Testis (tissue), 3 donors: ENCODE results near the gene NOD2. TPM values are rescaled to one million over a fixed set of nuclear protein-coding genes. Genes with fewer than 3 reads are reported as not detected.

ENCODE experiments used
- DNase-seq: peaks from one replicate; pipeline ENCODE4 v3.0.0-alpha.2; 2019
- H3K27ac ChIP-seq, 2 donors: fragments of 200-600 bp; sonication (generic); one replicate each; pipeline ENCODE4 v1.5.1; 2019
- H3K27me3 ChIP-seq: fragments of 200-600 bp; sonication (generic); one replicate; pipeline ENCODE4 v1.5.1; 2019
- H3K36me3 ChIP-seq: fragments of 200-600 bp; sonication (generic); one replicate; pipeline ENCODE4 v1.5.1; 2017; ENCODE audit warnings: low read depth; ENCODE audit errors: missing control alignments
- H3K4me1 ChIP-seq: fragments of 200-600 bp; sonication (generic); one replicate; pipeline ENCODE4 v1.5.1; 2019
- H3K4me3 ChIP-seq, 2 donors: fragments of 200-600 bp; sonication (generic); one replicate each; pipeline ENCODE4 v1.5.1; 2017 to 2019
- H3K9me3 ChIP-seq: fragments of 200-600 bp; sonication (generic); one replicate; pipeline ENCODE4 v1.5.1; 2017
- POLR2A ChIP-seq: fragments of 450-650 bp; IDR thresholded peaks from one replicate; pipeline ENCODE4 v1.6.1; 2017; ENCODE audit warnings: antibody characterized with exemption, mild to moderate bottlenecking, moderate library complexity
- WGBS, 2 donors: methylation state at CpG; one replicate each; pipeline ENCODE4 v1.1.5; 2018; 5-methylcytosine and 5-hydroxymethylcytosine counted together
- intact Hi-C: fragments of 100-400 bp; cut with DNase I; formaldehyde crosslinking; loops from one replicate; pipeline ENCODE4 v1.15.1; 2023; ENCODE audit warnings: low total_unique reads
- polyA plus RNA-seq: library from polyadenylated mRNA; stranded (reverse); fragments of 350-450 nt; fragmentation: Illumina TruSeq; extraction: RNeasy Lipid Tissue Mini Kit (QIAGEN cat#74804); gene quantifications from one replicate; pipeline ENCODE4 v1.2.3, GENCODE V29; 2014; ENCODE audit warnings: low read depth, low replicate concordance; ENCODE audit not compliant: insufficient read depth
- total RNA-seq, 2 donors: library from RNA; depleted of rRNA; stranded (reverse); fragments of >200 nt; gene quantifications; one replicate each; pipeline ENCODE4 v1.2.3, GENCODE V29; 2016
- TF ChIP-seq, protein P1 (sequence below), 3 experiments: fragments of 450-650 bp in 2 of 3; fragments of 200-600 bp in 1 of 3; sonication (generic) in 1 of 3; IDR thresholded peaks; one replicate each; pipeline ENCODE4 v1.5.1; 2016 to 2019; ENCODE audit warnings: antibody characterized with exemption in 3 of 3, mild to moderate bottlenecking in 2 of 3, moderate library complexity in 1 of 3

NOD2 gene
- total and polyA plus RNA-seq, 3 donors from 2014 or later, result 1.6 to 4.1 (median 1.7) TPM

DNA sequence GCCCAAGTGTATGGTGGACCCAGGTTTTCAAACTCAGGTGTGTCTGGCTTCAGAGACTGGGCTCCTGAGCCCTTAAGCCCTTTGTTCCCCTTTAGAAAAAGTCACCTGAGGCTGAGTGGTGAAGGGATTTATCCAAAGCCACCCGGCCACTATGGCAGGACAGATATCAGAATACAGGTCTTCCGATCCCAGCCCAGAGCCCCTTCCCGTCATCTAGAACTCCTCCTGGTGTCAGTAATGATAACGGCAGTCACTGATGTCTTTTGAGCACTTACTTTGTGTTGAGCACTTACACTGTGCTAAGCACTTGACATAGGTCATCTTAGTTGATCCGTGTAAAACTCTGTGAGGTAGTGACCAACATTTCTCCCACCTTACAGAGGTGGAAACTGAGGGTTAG, 16.6 kb downstream of the NOD2 start:
- Histone ChIP-seq H3K4me1 (no peaks in the 10 kb centered on the region), H3K36me3 (no peaks in the 10 kb centered on the region), H3K4me3 (no peak overlapping the region), H3K27ac (no peak overlapping the region), H3K27me3 (no peaks in the 10 kb centered on the region), H3K9me3 (no peaks in the 10 kb centered on the region)
- intact Hi-C loops, result no loop called here
- TF ChIP-seq POLR2A, result no peak
- TF ChIP-seq, protein P1, sequence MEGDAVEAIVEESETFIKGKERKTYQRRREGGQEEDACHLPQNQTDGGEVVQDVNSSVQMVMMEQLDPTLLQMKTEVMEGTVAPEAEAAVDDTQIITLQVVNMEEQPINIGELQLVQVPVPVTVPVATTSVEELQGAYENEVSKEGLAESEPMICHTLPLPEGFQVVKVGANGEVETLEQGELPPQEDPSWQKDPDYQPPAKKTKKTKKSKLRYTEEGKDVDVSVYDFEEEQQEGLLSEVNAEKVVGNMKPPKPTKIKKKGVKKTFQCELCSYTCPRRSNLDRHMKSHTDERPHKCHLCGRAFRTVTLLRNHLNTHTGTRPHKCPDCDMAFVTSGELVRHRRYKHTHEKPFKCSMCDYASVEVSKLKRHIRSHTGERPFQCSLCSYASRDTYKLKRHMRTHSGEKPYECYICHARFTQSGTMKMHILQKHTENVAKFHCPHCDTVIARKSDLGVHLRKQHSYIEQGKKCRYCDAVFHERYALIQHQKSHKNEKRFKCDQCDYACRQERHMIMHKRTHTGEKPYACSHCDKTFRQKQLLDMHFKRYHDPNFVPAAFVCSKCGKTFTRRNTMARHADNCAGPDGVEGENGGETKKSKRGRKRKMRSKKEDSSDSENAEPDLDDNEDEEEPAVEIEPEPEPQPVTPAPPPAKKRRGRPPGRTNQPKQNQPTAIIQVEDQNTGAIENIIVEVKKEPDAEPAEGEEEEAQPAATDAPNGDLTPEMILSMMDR (IDR thresholded peaks at IDR 0.05), result no peak
- WGBS, 2 donors, result 80 to 88% methylated on average over 5 of the region's 5 CpGs
- DNase-seq, result no peak

DNA sequence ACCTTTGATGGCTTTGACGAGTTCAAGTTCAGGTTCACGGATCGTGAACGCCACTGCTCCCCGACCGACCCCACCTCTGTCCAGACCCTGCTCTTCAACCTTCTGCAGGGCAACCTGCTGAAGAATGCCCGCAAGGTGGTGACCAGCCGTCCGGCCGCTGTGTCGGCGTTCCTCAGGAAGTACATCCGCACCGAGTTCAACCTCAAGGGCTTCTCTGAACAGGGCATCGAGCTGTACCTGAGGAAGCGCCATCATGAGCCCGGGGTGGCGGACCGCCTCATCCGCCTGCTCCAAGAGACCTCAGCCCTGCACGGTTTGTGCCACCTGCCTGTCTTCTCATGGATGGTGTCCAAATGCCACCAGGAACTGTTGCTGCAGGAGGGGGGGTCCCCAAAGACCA, 17.6 kb downstream of the NOD2 start:
- whole genome bisulfite sequencing, 2 donors, result 94 to 96% methylated on average over 21 of the region's 21 CpGs
- Histone ChIP-seq H3K4me1 (no peaks in the 10 kb centered on the region), H3K36me3 (no peaks in the 10 kb centered on the region), H3K27me3 (no peaks in the 10 kb centered on the region), H3K27ac (no peak overlapping the region), H3K9me3 (no peaks in the 10 kb centered on the region), H3K4me3 (no peak overlapping the region)
- no peak for DNase-seq
- intact Hi-C loops, result no loop called here
- no peak for TF ChIP-seq POLR2A
- TF ChIP-seq, protein P1 (IDR thresholded peaks at IDR 0.05), result no peak

DNA sequence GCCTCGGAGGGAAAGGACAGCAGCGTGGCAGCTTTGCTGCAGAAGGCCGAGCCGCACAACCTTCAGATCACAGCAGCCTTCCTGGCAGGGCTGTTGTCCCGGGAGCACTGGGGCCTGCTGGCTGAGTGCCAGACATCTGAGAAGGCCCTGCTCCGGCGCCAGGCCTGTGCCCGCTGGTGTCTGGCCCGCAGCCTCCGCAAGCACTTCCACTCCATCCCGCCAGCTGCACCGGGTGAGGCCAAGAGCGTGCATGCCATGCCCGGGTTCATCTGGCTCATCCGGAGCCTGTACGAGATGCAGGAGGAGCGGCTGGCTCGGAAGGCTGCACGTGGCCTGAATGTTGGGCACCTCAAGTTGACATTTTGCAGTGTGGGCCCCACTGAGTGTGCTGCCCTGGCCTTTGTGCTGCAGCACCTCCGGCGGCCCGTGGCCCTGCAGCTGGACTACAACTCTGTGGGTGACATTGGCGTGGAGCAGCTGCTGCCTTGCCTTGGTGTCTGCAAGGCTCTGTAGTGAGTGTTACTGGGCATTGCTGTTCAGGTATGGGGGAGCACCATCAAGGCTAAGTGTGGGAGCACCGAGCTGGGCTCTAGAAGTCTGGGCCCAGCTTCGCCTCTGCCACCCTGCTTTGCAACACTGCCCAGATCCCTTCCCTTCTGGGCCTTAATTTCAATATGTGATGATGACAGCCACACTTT, 18.6 kb downstream of the NOD2 start:
- Histone ChIP-seq H3K36me3 (no peaks in the 10 kb centered on the region), H3K9me3 (no peaks in the 10 kb centered on the region), H3K4me1 (no peaks in the 10 kb centered on the region), H3K27ac (no peak overlapping the region), H3K4me3 (no peak overlapping the region), H3K27me3 (no peaks in the 10 kb centered on the region)
- WGBS, 2 donors, result 80 to 100% methylated on average over 2 to 19 of the region's 25 CpGs
- no peak for DNase-seq
- intact Hi-C loops, result no loop called here
- TF ChIP-seq POLR2A, result no peak
- TF ChIP-seq, protein P1 (IDR thresholded peaks at IDR 0.05), result no peak

DNA sequence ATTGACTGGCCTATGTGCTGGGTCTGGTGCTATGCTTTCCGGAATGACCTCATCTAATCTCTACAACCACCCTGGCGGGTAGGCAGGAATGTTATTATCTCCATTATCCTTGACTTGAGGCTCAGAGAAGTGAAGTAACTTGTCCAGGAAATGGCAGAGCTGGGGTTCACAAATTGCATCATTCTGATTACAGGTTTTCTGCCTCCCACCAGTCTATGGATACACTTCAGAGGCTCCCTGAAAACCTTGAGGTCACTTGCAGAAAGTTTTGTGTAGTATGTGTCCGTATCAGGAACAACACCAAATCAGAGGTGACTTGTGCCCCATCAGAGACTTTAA, 19.1 kb downstream of the NOD2 start:
- no peak for DNase-seq
- Histone ChIP-seq H3K27me3 (no peaks in the 10 kb centered on the region), H3K27ac (no peak overlapping the region), H3K4me1 (no peaks in the 10 kb centered on the region), H3K36me3 (no peaks in the 10 kb centered on the region), H3K4me3 (no peak overlapping the region), H3K9me3 (no peaks in the 10 kb centered on the region)
- TF ChIP-seq, protein P1 (IDR thresholded peaks at IDR 0.05), result no peak
- TF ChIP-seq POLR2A, result no peak
- 47 to 82% methylated on average over 3 of the region's 3 CpGs for WGBS, 2 donors
- intact Hi-C loops, result no loop called here

DNA sequence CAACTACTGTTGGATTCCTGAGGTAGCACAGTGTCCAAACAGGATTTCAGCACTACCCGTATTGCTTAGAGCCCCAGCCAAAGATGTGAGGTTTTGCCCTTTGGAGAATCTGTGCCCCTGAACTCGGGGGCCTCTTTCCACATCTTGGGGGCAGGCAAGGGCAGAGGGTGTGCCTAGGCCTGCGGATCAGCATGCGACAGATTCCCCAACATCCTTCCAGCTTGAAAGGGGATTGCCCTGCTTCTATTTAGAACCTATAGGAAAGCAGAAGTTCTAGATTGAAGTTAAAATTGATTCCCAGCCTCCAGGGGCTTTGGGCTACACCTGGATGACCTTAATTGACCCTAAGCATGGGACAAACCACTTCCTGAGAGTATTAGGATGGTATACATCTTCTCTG, 19.6 kb downstream of the NOD2 start:
- WGBS, 2 donors, result 79% methylated on average over 4 of the region's 4 CpGs
- Histone ChIP-seq H3K27me3 (no peaks in the 10 kb centered on the region), H3K27ac (no peak overlapping the region)

More for the DNA sequence above, 19.6 kb downstream of the NOD2 start:
- no peak overlapping the region for H3K4me3 ChIP-seq
- intact Hi-C loops, result no loop called here
- H3K36me3 ChIP-seq, result no peaks in the 10 kb centered on the region
- DNase-seq, result no peak
- H3K4me1 ChIP-seq, result no peaks in the 10 kb centered on the region
- TF ChIP-seq POLR2A, result no peak
- TF ChIP-seq, protein P1 (IDR thresholded peaks at IDR 0.05), result no peak
- H3K9me3 ChIP-seq, result no peaks in the 10 kb centered on the region
